ENCODE results near the gene TAX1BP3. TPM values are rescaled to one million over a fixed set of nuclear protein-coding genes. Genes with fewer than 3 reads are reported as not detected.
A peak's percentile ranks its signal among the peaks of the same experiment; 100 is the strongest.

The TAX1BP3 gene
- total RNA-seq, 1 experiment from 2014 or later: 147 TPM

DNA sequence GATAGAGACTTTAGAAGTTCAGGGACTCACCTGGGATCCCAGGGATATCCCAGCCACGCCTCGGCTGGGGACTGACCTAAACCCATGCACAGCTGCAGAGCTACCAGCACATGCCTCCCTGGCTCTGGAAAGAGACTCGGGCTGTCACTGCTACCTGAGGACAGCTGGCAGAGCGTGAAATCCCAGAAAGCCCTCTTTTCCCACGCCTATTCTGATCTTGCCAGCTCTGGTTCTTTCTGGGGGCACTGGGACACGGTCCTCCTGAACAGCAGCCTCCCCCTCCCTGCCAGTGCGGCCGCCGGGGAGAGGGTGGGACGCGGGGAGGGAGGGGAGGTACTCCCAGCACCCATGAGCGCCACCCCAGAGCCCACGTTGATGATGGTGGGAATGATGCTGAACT lies 16.8 kb upstream of the TAX1BP3 start:
- Histone ChIP-seq H3F3A (ENCODE audit: insufficient read depth, low read depth) (no peaks in the 10 kb centered on the region), H3K36me3 (ENCODE audit: low read depth) (no peaks in the 10 kb centered on the region), H3K27ac (no peak overlapping the region), H3K9me2 (ENCODE audit: insufficient read depth) (no peaks in the 10 kb centered on the region), H3K4me3 (no peak overlapping the region), H3K27me3 (ENCODE audit: insufficient read depth, low read depth) (no peaks in the 10 kb centered on the region), H2AFZ (no peak overlapping the region), H4K20me1 (ENCODE audit: insufficient read depth) (no peaks in the 10 kb centered on the region; the same call in 1 of the 2 replicates), H3K79me2 (ENCODE audit: low read depth) (no peaks in the 10 kb centered on the region), H3K4me1 (replicated peaks; ENCODE audit: insufficient read depth) (no peaks in the 10 kb centered on the region), H3K4me2 (no peak overlapping the region), H3K9me3 (ENCODE audit: insufficient read depth, low read depth) (no peaks in the 10 kb centered on the region)
- BruUV-seq (replicated peaks): no TSS peak
- intact Hi-C loops (cut with micrococcal nuclease; ENCODE audit: unreplicated experiment): no loop called here
- ChIA-PET POLR2A (ENCODE audit: unreplicated experiment) (no interaction called here), CTCF (no interaction called here)
- TF ChIP-seq, protein P1, sequence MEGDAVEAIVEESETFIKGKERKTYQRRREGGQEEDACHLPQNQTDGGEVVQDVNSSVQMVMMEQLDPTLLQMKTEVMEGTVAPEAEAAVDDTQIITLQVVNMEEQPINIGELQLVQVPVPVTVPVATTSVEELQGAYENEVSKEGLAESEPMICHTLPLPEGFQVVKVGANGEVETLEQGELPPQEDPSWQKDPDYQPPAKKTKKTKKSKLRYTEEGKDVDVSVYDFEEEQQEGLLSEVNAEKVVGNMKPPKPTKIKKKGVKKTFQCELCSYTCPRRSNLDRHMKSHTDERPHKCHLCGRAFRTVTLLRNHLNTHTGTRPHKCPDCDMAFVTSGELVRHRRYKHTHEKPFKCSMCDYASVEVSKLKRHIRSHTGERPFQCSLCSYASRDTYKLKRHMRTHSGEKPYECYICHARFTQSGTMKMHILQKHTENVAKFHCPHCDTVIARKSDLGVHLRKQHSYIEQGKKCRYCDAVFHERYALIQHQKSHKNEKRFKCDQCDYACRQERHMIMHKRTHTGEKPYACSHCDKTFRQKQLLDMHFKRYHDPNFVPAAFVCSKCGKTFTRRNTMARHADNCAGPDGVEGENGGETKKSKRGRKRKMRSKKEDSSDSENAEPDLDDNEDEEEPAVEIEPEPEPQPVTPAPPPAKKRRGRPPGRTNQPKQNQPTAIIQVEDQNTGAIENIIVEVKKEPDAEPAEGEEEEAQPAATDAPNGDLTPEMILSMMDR (conservative IDR thresholded peaks at IDR 0.05): no peak
- TF ChIP-seq EZH2 (IDR thresholded peaks at IDR 0.05; ENCODE audit: low read depth): no peak
- no peak for DNase-seq

DNA sequence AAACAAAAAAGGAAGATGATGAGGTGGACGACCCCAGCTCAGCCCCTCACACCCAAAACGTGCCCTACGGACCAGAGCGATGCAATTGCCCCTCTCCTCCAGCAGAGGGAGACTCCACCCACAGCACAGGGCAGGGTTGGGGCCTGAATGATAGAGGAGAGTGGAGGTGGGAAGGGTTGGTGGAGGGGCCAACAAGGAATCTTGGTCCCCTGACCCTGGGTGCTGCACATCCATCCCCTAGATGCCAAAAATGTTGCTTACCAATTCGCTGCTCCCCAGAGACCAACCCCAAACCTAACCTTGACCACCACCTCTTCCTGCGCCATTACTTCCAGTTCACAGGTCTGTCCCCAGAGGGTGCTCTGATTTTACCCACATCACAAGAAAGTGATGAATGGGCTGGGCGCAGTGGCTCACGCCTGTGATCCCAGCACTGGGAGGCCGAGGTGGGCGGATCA lies 14.7 kb upstream of the TAX1BP3 start:
- DNase-seq: no peak
- Histone ChIP-seq H3K27ac (no peak overlapping the region), H3F3A (ENCODE audit: insufficient read depth, low read depth) (no peaks in the 10 kb centered on the region; the same call in 1 of the 2 replicates), H3K79me2 (ENCODE audit: low read depth) (no peaks in the 10 kb centered on the region), H3K36me3 (ENCODE audit: low read depth) (no peaks in the 10 kb centered on the region), H3K9me3 (ENCODE audit: insufficient read depth, low read depth) (no peaks in the 10 kb centered on the region), H4K20me1 (ENCODE audit: insufficient read depth) (no peaks in the 10 kb centered on the region; the same call in 1 of the 2 replicates), H3K4me2 (no peak overlapping the region), H3K27me3 (ENCODE audit: insufficient read depth, low read depth) (no peaks in the 10 kb centered on the region), H3K9me2 (ENCODE audit: insufficient read depth) (no peaks in the 10 kb centered on the region), H3K4me1 (replicated peaks; ENCODE audit: insufficient read depth) (no peaks in the 10 kb centered on the region), H2AFZ (no peak overlapping the region), H3K4me3 (no peak overlapping the region)
- no peak for TF ChIP-seq EZH2 (IDR thresholded peaks at IDR 0.05; ENCODE audit: low read depth)
- TF ChIP-seq, protein P1 (conservative IDR thresholded peaks at IDR 0.05): peak; percentile 94
- intact Hi-C loops (cut with micrococcal nuclease; ENCODE audit: unreplicated experiment): loop anchor here (5.0 kb wide), 3 partner anchors 39 to 144 kb away; partner anchors contain the start of gene HASPIN
- ChIA-PET POLR2A (ENCODE audit: unreplicated experiment) (no interaction called here), CTCF (interaction anchor here (0.6 to 0.7 kb wide), 4 partner anchors 10 to 861 kb away, joined by 3 to 7 read pairs (median 3); no protein-coding TSS in a partner anchor)
- no TSS peak for BruUV-seq (replicated peaks)

DNA sequence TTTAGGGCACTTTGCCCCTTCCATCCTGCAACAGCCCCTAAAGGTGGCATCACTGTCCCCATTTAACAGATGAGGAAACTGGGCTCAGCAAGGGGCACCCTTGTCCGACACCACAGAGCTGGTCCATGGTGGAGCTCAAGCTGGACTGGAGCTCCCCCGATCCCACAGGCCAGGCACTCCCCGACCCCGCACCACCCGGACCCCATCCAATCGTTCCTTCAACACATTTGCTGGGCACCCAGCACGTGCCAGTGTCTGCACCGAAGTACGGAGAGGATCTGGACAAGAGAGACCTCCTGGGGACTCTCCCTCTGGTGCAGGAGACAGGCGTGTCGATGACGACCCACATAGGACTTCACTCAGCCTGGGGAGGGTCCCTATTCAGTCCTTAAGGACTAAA lies 13.7 kb upstream of the TAX1BP3 start:
- intact Hi-C loops (cut with micrococcal nuclease; ENCODE audit: unreplicated experiment): loop anchor here (5.0 kb wide), 3 partner anchors 40 to 145 kb away; partner anchors contain the start of gene HASPIN
- H3K4me3 ChIP-seq: no peak overlapping the region
- no peak overlapping the region for H3K27ac ChIP-seq
- CTCF ChIA-PET: interaction anchor here (0.6 kb wide), 1 partner anchor 25 kb away, joined by 3 read pairs; no protein-coding TSS in a partner anchor
- no peaks in the 10 kb centered on the region for H3K27me3 ChIP-seq (ENCODE audit: insufficient read depth, low read depth)
- BruUV-seq (replicated peaks): no TSS peak
- no peaks in the 10 kb centered on the region for H3K4me1 ChIP-seq (replicated peaks; ENCODE audit: insufficient read depth)
- H3K9me2 ChIP-seq (ENCODE audit: insufficient read depth): no peaks in the 10 kb centered on the region
- H2AFZ ChIP-seq: no peak overlapping the region
- no peaks in the 10 kb centered on the region; the same call in 1 of the 2 replicates for H4K20me1 ChIP-seq (ENCODE audit: insufficient read depth)
- TF ChIP-seq, protein P1 (conservative IDR thresholded peaks at IDR 0.05): no peak
- TF ChIP-seq EZH2 (IDR thresholded peaks at IDR 0.05; ENCODE audit: low read depth): no peak
- no peaks in the 10 kb centered on the region; the same call in 1 of the 2 replicates for H3F3A ChIP-seq (ENCODE audit: insufficient read depth, low read depth)
- no peaks in the 10 kb centered on the region for H3K9me3 ChIP-seq (ENCODE audit: insufficient read depth, low read depth)
- H3K79me2 ChIP-seq (ENCODE audit: low read depth): no peaks in the 10 kb centered on the region
- DNase-seq: no peak
- H3K36me3 ChIP-seq (ENCODE audit: low read depth): no peaks in the 10 kb centered on the region
- no peak overlapping the region for H3K4me2 ChIP-seq
- POLR2A ChIA-PET (ENCODE audit: unreplicated experiment): no interaction called here

Measured in PC-9 (cell line).